HL-60 (cell line): ENCODE measurements around the gene SYNJ2.

Experiments used
- CTCF ChIP-seq: IDR thresholded peaks from one replicate; pipeline ENCODE4 v1.5.1; 2011; ENCODE audit warnings: low read length, control low read depth, inconsistent platforms; ENCODE audit not compliant: insufficient read depth
- POLR2AphosphoS5 ChIP-seq: IDR thresholded peaks from 2 replicates; pipeline ENCODE4 v1.6.1; 2012; ENCODE audit warnings: low read depth

- TF ChIP-seq CTCF (no peak), POLR2AphosphoS5 (no peak)
Observed at GRCh38 chr6:158057213-158057987, 75.7 kb downstream of the SYNJ2 start.
